Non-pigmented ciliary epithelial cell (primary cell): ENCODE results near the gene IL1RN.
A peak's percentile ranks its signal among the peaks of the same experiment; 100 is the strongest.

Source experiments
- DNase-seq: peaks from one replicate; pipeline ENCODE4 v3.0.0-alpha.2; 2010; ENCODE audit warnings: low read depth

The IL1RN gene

DNA sequence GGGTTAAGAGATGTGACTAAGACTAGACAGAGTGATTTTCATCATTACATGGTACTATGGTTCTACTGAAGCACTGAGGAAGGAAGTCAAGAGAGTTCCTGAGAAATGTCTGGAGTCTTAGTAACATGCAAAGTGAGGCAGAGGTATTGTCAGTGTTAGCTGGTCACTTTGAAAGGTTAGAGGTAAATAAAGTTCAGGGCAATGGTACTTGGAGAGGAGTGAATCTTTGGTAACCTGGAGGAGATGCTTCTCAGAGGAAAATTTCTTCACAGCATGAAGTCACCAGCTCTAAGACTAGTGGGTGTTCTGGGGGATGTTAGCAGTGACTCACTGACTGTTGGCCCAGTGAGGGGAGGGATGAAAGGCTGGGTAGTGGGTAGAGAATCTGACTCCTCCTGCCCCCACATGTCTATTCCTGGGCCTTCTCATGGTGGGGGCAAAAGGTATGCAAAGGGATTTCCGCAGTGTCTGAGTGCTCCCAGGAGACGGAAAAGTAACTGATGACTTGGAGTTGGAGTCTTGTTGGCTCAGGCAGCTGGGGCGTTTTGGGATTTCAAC is 23.3 kb upstream of the IL1RN start:
- DNase-seq: no peak

- peak; percentile 24 for DNase-seq
These were observed 22.2 kb upstream of the IL1RN start for GRCh38 chr2:113105047-113105785.

DNA sequence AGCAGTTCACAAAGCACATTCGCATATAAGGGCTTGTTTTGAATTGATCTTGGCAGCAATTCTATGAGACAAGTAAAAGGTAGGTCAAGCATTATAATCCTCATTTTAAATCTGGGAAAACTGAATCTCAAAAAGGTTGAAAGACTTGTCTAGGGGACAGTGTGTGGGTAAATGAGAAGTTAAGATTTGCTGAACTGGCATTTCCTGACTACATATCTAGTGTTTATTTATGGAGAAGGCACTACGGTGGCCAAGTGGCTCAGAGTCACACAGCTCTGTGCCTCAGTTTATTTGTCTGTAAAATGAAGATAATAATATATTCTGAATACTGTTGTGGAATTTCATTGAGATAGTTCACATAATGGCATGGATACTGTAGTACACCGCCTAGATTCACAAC is 16.3 kb upstream of the IL1RN start:
- DNase-seq: no peak

GRCh38 chr2:113111823-113112287 is 15.5 kb upstream of the IL1RN start:
- no peak for DNase-seq

GRCh38 chr2:113112441-113112840 is 15.0 kb upstream of the IL1RN start:
- no peak for DNase-seq

GRCh38 chr2:113112871-113113270 is 14.5 kb upstream of the IL1RN start:
- no peak for DNase-seq

DNA sequence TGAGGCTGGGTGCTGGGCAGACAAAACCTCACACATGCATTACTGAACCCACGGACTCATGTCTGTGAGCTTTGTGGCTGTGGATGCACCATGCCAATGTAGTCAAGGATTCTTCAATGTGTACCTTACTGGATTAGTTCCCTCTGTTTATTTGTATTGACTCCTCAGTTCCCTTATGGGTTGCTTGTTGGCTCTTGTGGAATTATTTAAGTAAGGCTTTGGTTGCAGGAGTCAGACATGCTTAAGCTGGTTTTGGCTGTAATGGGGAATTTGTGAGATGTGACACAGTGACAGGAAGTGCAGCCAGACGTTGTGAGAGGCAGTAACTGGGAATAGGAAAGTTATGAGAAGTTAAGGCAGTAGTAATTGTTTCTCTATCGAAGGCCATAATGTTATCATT is 13.6 kb upstream of the IL1RN start:
- DNase-seq: no peak

DNA sequence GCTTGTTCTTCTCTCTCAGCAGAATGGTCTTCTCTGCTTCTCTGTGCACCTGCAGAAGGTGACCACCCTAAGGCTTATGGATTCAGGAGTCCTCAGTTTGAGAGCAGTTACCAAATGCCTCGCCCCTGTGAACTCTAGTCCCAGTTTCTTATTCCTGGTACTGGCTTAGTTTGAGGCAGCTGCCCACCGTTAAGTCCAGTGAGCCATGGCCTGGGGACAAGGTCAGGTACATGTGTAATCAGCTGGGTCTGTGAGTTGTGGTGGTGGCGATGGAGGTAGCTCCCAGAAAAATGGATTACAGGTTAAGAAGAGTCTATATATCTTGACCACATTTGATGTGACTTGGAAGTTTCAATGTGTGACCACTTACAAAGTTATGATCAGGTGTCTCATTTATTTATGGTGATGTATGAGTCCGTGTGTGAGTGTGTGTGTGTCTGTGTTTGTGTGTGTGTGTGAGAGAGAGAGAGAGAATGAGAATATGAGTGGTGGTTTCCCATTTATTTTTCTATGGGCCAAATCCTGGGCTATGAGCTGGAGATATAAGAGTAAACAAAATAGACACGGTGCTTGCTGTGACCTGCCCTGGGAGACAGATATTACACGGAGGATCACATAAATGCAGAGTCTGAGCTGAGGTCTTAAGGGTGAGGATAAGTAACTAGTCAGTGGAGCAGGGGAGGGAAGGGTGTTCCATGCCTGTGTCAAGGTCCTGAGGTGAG is 13.0 kb upstream of the IL1RN start:
- DNase-seq: no peak

GRCh38 chr2:113114996-113115395 is 12.4 kb upstream of the IL1RN start:
- DNase-seq: no peak

DNA sequence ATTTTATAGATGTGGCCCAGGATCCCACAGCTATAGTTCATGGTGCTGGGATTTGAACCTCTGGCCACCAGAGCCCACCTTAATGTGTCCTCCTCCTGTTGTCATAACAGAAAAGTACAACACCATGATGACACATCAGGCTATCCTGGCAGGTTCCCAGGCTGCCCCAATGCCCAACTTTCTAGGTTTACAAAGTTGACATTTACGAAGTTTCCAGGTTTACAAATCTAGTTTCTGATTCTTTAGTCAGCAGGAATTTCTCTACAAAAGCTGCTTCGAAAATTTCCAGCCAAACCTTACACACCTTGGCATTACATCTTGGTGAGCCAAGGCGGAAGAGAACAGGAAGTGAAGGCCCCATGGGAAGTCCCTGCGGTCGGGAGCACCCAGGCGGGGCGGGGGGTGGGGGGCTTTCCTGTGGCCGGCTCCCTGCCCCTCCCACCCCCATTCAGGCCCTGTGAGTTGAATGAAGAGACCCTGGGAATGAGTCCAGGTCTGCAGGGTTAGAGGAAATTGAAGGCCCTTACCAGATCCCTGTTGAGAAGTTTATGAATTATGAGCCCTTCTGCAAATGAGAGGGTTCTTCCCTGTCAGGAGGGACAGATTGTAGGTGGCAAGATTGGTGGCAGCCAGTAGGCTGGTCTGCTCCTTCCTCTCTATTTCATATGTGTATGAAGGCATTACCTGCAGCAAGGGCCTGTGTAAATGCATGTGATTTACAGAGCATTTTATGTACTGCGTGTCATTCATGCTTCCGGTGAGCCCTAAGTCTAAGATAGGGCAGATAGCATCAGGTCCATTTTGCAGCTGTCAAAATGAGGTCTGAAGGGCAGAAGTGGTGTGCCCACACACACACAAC is 11.1 kb upstream of the IL1RN start:
- DNase-seq: no peak

DNA sequence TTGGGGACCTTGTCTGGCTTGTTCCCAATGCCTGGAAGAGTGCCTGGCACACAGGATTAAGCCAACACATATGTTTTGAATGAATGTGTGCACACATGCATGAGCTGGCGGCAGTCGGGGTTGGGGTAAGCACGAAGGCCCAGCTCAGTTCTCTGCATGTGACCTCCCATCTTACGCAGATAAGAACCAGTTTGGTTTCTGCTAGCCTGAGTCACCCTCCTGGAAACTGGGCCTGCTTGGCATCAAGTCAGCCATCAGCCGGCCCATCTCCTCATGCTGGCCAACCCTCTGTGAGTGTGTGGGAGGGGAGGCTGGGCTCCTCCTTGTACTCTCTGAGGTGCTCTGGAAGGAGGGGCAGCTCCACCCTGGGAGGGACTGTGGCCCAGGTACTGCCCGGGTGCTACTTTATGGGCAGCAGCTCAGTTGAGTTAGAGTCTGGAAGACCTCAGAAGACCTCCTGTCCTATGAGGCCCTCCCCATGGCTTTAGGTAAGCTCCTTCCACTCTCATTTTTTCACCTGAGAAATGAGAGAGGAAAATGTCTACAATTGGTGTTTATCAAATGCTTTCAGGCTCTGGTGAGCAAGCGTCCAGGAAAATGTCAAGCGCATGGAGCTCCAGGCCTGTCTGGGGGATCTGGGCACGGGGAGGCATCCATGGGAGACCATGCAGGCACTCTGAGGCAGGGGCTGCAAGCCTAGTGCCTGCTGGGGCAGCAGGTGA is 9.7 kb upstream of the IL1RN start:
- DNase-seq: peak; percentile 58

GRCh38 chr2:113118263-113118657 is 9.1 kb upstream of the IL1RN start:
- DNase-seq: no peak

DNA sequence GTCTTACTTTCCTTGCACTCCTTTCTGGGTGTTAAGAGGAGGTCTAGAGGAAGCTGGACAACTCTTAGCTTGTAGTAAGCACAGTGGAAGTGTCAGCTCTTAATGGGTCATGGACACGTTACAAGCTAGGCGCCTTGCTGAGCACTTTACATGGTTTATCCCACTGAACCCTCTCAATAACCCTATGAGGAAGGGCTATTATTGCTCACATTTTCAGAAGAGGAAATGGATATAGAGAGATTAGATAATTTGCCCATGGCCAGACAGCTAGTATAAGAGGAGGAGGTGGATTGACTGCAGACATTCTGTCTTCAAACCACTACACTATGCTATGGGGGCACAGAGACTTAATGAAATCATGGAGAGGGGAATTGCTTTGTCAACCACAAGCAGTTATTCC is 8.3 kb upstream of the IL1RN start:
- DNase-seq: no peak

GRCh38 chr2:113120861-113121260 is 6.5 kb upstream of the IL1RN start:
- no peak for DNase-seq

DNA sequence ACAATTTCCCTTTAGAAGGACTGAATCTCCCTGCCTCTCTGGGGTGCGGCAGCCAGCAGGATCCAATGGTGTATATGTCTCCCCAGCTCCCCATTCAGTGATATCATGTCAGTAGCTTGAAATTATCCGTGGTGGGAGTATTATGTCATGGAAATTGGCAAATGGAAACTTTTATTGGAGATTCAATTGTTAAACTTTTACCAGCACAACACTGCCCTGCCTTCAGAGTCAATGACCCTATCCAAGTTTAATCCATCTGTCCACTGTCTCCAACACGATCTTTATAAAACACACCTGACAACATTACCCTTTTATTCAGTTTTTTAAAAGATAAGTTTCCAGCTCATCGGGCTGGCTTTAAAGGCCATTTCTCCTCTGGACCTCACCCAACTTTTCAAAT is 5.0 kb upstream of the IL1RN start:
- DNase-seq: no peak

DNA sequence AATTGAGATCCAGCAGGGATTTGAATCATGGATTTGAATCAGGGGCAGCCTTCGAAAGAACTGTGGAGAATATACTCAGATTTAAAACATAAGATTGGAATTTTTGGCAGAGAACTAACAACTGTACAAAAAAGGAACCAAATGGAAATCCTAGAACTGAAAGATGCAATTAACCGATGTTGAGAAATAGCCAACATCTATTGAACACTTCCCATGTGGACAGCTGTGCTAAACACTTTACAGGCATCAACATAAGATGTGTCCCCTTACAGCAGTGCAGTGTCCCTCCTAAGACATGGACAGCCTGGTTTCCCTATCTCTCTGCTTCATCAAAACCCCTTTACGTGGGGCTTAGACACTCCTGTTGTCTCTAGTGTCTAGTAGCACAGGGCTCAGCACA is 3.7 kb upstream of the IL1RN start:
- no peak for DNase-seq

DNA sequence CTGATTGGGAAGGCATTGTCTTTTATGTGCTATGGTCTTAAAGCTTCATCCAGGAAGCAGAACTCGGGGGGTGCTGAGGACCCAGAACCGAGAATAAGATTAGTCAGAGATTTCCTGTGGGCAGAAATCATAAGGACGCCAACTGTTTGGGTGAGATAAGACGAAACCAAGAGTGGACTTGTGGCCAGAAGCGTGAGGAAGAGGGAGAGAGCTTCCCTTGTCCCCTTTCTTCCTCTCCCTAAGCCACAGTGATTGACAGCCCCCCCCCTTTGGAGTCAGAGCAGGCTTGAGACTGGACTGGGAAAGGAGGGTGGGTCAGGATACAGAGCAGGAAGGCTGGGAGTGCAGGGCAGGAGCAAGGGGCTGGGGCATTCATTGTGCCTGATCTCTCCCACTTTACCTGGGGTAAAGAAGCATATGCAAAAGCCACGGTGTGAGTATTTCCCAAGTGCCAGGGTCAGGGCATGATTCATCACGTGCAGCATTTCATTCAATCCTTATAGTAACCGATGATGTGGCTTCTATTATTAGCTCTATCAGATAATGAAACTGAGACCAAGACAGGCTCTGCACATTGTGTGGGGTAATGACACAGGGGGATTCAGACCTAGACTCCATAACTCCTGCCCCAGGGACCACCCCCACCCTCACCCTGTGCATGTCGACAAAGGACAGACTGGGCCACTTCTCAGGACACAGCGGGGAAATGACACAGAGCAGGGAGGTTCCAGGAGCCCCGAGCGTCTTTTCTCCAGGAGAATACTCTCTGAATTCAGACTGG is 3.0 kb upstream of the IL1RN start:
- no peak for DNase-seq

DNA sequence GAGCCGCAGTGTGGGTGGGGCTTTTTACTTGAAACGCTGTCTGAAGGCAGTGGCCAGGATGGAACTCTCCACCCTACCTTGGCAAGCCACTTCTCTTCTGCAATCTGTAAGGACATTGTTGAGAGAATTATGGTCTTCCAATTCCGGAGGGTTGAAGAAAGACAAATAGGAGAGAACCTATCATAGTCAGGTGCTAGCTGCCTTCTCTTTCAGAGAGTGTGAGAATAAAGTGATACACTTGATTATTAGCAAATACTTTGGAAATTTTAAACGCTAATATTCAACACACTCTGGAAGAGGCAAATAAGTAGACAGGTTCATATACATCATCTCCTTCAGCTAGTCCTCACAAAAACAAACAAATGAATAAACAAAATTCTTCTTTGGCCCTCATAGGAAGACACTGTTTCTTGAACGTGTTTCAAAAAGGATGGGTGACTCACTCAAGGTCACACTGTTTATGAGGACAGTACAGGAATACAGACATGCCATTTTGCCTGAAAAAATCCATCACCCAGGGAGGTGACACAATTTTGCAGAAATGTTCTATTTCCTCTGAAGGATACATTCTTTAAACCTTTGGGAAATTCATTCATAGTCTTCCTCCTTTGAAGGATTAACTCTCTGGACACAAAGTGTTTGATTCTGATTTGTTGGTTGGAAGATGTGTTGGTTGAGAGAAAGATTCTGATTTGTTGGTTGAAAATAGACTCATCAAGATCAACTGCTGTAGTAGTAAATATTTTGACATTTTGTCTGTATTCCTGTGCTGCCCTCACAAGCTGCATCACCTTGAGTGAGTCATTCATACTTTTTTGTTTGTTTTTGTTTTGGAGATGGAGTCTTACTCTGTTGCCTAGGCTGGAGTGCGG is 2.2 kb upstream of the IL1RN start:
- DNase-seq: no peak

DNA sequence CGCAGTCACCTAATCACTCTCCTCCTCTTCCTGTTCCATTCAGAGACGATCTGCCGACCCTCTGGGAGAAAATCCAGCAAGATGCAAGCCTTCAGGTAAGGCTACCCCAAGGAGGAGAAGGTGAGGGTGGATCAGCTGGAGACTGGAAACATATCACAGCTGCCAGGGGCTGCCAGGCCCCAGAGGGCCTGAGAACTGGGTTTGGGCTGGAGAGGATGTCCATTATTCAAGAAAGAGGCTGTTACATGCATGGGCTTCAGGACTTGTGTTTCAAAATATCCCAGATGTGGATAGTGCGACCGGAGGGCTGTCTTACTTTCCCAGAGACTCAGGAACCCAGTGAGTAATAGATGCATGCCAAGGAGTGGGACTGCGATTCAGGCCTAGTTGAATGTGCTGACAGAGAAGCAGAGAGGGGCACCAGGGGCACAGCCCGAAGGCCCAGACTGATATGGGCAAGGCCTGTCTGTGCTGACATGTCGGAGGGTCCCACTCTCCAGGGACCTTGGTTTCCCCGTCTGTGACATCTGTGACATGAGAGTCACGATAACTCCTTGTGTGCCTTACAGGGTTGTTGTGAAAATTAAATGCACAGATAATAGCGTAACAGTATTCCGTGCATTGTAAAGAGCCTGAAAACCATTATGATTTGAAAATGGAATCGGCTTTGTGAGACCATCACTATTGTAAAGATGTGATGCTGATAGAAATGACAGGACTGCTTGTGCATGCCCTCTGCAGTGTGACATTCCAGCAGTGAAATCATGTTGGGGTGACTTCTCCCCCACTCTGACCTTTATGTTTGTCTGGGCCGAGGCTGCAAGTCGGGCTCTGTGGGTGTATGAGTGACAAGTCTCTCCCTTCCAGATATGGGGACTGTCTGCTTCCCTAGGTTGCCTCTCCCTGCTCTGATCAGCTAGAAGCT is 510 bp downstream of the IL1RN start:
- no peak for DNase-seq
